HL-60/S4 treated with phorbol 12-myristate 13-acetate at 8.2 ng/mL for 4 days and 3 days (cell line): ENCODE results near the gene SOAT2.
"Not testable (repeated sequence)": the region's sequence is repeated elsewhere in the genome, so short reads cannot be mapped to it uniquely, and the experiment has no call there.

Experiments
- in situ Hi-C: fragments of 300-500 bp; cut with MboI; formaldehyde crosslinking; loops from 2 replicates; pipeline ENCODE4 v1.15.0; 2022; ENCODE audit warnings: low sequenced_read_pairs

Gene SOAT2

GRCh38 chr12:53128780-53129569, 25.7 kb downstream of the SOAT2 start:
- in situ Hi-C loops: no loop called here

DNA sequence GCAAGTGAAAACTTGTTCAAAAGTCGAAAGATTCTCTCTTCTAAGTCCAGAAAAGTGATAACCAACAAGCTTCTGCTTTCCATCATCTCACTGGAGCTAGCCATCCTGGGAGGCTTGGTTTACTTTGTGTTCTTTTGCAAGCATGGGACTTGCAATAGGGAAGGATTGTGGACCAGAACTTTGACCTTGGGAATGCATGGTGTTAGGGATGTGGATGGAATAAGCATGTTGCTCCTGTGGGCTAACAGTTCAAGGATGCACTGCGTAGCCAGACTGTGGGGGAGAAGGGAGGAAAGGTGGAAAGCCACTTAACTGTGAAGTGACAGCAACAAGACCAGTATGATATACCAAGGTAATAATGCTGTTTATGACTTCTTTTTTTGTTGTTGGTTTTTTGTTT, 28.6 kb downstream of the SOAT2 start:
- in situ Hi-C loops: no loop called here

- in situ Hi-C loops: no loop called here
These were observed 30.4 kb downstream of the SOAT2 start for GRCh38 chr12:53133722-53134121.

- in situ Hi-C loops: no loop called here
These were observed 40.1 kb downstream of the SOAT2 start for GRCh38 chr12:53143355-53143754.

GRCh38 chr12:53145383-53146260, 42.3 kb downstream of the SOAT2 start:
- in situ Hi-C loops: no loop called here

- in situ Hi-C loops: no loop called here
These were observed 43.9 kb downstream of the SOAT2 start for GRCh38 chr12:53147181-53147580.

GRCh38 chr12:53147653-53148052, 44.4 kb downstream of the SOAT2 start:
- in situ Hi-C loops: no loop called here

DNA sequence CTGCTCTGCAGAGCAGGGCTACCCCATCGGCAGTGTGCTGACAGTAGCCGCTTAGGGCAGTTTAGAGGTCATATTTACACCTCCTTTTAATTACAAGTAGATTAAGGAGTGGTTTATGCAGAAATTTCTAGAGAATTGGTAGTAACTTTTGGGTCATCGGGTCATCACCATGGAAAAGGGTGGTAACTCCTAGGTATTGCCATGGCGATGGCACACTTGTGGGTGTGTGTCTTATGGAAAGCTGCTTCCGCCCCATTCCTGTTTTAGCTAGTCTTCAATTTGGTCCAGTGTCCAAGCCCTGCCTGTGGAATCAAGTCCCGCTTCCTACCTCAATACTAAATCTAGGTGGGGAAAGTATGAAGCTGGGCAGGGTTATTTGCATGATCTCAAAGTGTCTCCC, 47.8 kb downstream of the SOAT2 start:
- in situ Hi-C loops: no loop called here

- in situ Hi-C loops: no loop called here
These were observed 49.1 kb downstream of the SOAT2 start for GRCh38 chr12:53152390-53152789.

DNA sequence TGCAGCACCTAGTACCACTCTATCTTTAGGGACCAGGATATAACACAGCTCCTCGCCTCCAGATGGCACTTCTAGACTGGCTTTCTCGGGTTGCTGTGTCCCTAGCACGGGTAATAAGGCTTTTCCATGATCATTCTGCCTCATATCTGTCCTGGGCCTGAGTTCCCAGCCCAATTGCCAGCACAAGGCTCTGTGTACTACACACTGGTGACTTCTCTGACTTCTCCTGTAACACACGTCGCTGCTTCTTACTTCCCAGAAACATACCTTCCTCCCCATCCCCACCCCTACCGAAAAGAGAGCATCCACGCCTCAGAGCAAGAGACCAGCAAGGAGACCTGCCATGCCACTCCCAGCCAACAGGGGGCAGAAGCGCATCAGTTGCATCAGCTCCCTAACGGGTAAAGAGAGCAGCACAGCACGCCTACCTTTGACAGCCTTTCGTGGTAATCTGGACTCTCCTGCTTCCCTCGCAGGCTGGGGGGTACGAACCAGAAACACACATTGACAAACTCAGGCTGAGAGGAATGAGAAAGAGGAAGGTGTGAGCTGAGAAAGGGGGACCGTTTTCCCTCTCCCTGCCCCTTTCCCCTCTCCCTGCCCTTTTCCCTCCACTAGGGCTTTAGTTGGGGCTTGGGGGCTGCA, 56.0 kb downstream of the SOAT2 start:
- in situ Hi-C loops: no loop called here

DNA sequence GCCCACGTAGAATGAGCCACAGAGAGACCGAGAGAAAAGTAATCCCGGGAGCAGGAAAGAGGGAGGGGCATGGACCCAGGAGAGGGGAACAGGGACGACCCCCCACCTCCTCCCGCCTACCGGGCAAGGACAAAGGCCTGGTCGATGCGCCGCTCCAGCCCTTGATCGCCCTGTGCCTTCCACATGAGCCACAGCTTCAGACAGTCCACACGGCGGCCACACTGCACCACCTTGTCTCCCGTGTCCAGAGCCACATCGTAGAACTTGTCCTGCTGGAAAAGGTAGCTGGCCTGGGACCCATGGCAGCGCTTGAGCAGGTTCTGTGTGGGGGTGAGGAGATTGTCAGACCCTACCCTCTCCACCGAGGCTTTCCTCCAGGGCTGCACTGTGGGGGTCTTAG, 56.7 kb downstream of the SOAT2 start:
- in situ Hi-C loops: no loop called here

GRCh38 chr12:53160673-53161072, 57.4 kb downstream of the SOAT2 start:
- in situ Hi-C loops: no loop called here

GRCh38 chr12:53161119-53161911, 58.0 kb downstream of the SOAT2 start:
- in situ Hi-C loops: no loop called here

- in situ Hi-C loops: not testable (repeated sequence)
These were observed 59.7 kb downstream of the SOAT2 start for GRCh38 chr12:53163008-53163407.

DNA sequence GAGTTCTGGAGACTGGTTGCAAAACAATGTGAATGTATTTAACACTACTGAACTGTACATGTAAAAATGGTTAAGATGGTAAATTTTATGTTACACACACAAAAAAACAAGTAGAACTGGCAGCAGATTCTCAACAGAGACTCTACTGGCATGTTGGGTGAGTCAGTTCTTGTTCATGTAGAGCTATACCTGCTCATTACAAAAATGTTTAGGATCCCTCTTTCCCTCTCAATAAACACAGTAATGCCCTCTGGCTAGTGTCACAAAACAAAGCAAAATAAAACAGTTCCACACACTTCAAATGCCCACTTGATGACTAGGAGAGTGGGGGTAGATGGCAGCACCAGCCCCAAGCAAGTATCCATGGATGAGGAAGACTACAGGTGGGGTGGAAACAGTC, 63.6 kb downstream of the SOAT2 start:
- in situ Hi-C loops: no loop called here

DNA sequence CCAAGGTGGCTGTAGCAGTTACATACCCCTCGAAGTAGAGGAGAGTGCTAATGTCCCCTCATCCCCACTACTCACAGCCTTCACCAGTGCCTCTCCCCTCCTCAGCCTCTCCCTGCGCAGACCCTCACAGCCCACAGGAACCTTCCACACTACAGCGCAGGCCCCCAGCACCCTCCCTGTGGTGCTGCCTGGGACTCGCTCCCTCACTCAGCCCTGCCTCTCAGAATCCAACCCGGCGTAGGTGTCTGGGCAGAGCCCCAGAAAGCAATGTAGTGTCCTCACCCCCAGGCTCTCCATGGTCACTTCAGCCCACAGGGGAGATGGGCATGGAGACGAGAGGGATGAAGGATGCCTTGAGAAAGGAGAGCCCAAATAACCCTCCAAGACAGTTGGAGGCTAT, 66.4 kb downstream of the SOAT2 start:
- in situ Hi-C loops: no loop called here

- in situ Hi-C loops: no loop called here
These were observed 66.9 kb downstream of the SOAT2 start for GRCh38 chr12:53170215-53170614.

- in situ Hi-C loops: no loop called here
These were observed 67.8 kb downstream of the SOAT2 start for GRCh38 chr12:53170876-53171724.

- in situ Hi-C loops: no loop called here
These were observed 68.5 kb downstream of the SOAT2 start for GRCh38 chr12:53171725-53172329.
